ENCODE measurements around the gene GPLD1.

- TF ChIP-seq CTCF (IDR thresholded peaks at IDR 0.05; ENCODE audit: poor library complexity) (no peak), EZH2phosphoT487 (IDR thresholded peaks at IDR 0.05; ENCODE audit: low read depth, severe bottlenecking, unreplicated experiment) (no peak)
Observed at GRCh38 chr6:24460966-24461365, 28.4 kb downstream of the GPLD1 start.
